ENCODE data around the gene TBC1D22A. TPM values are rescaled to one million over a fixed set of nuclear protein-coding genes. Genes with fewer than 3 reads are reported as not detected.
"Not testable (repeated sequence)": the region's sequence is repeated elsewhere in the genome, so short reads cannot be mapped to it uniquely, and the experiment has no call there.

Gene TBC1D22A
- total RNA-seq, 1 experiment from 2014 or later: 8.2 TPM

GRCh38 chr22:46978668-46979067 is 216.2 kb downstream of the TBC1D22A start:
- H3K4me3 ChIP-seq (ENCODE audit: insufficient read depth, low read depth, low read length); H3K27me3 ChIP-seq (ENCODE audit: control insufficient read depth, insufficient read depth, low read length); DNase-seq; H3K36me3 ChIP-seq (replicated peaks; ENCODE audit: control insufficient read depth, insufficient read depth, low read length): not testable (repeated sequence)

GRCh38 chr22:46979506-46979905 is 217.1 kb downstream of the TBC1D22A start:
- no peak for DNase-seq
- H3K27me3 ChIP-seq (ENCODE audit: control insufficient read depth, insufficient read depth, low read length): no peaks in the 10 kb centered on the region
- H3K4me3 ChIP-seq (ENCODE audit: insufficient read depth, low read depth, low read length): no peak overlapping the region
- H3K36me3 ChIP-seq (replicated peaks; ENCODE audit: control insufficient read depth, insufficient read depth, low read length): no peaks in the 10 kb centered on the region; the same call in 1 of the 2 replicates

GRCh38 chr22:46980392-46980791 is 217.9 kb downstream of the TBC1D22A start:
- H3K27me3 ChIP-seq (ENCODE audit: control insufficient read depth, insufficient read depth, low read length): no peaks in the 10 kb centered on the region
- H3K4me3 ChIP-seq (ENCODE audit: insufficient read depth, low read depth, low read length): no peak overlapping the region
- no peak for DNase-seq
- no peaks in the 10 kb centered on the region; the same call in 1 of the 2 replicates for H3K36me3 ChIP-seq (replicated peaks; ENCODE audit: control insufficient read depth, insufficient read depth, low read length)

GRCh38 chr22:46982635-46983034 is 220.2 kb downstream of the TBC1D22A start:
- Histone ChIP-seq H3K27me3 (ENCODE audit: control insufficient read depth, insufficient read depth, low read length) (no peaks in the 10 kb centered on the region), H3K4me3 (ENCODE audit: insufficient read depth, low read depth, low read length) (no peak overlapping the region), H3K36me3 (replicated peaks; ENCODE audit: control insufficient read depth, insufficient read depth, low read length) (no peaks in the 10 kb centered on the region; the same call in 1 of the 2 replicates)
- no peak for DNase-seq

GRCh38 chr22:46983046-46983445 is 220.6 kb downstream of the TBC1D22A start:
- Histone ChIP-seq H3K36me3 (replicated peaks; ENCODE audit: control insufficient read depth, insufficient read depth, low read length) (no peaks in the 10 kb centered on the region; the same call in 1 of the 2 replicates), H3K4me3 (ENCODE audit: insufficient read depth, low read depth, low read length) (no peak overlapping the region), H3K27me3 (ENCODE audit: control insufficient read depth, insufficient read depth, low read length) (no peaks in the 10 kb centered on the region)
- no peak for DNase-seq

- Histone ChIP-seq H3K27me3 (ENCODE audit: control insufficient read depth, insufficient read depth, low read length) (no peaks in the 10 kb centered on the region), H3K4me3 (ENCODE audit: insufficient read depth, low read depth, low read length) (no peak overlapping the region), H3K36me3 (replicated peaks; ENCODE audit: control insufficient read depth, insufficient read depth, low read length) (no peaks in the 10 kb centered on the region; the same call in 1 of the 2 replicates)
- DNase-seq: peak; percentile 48
Measured at GRCh38 chr22:46984751-46985506, 222.5 kb downstream of the TBC1D22A start.

GRCh38 chr22:46985507-46985882 is 223.0 kb downstream of the TBC1D22A start:
- Histone ChIP-seq H3K36me3 (replicated peaks; ENCODE audit: control insufficient read depth, insufficient read depth, low read length) (no peaks in the 10 kb centered on the region; the same call in 1 of the 2 replicates), H3K4me3 (ENCODE audit: insufficient read depth, low read depth, low read length) (no peak overlapping the region), H3K27me3 (ENCODE audit: control insufficient read depth, insufficient read depth, low read length) (no peaks in the 10 kb centered on the region)
- DNase-seq: no peak

- Histone ChIP-seq H3K4me3 (ENCODE audit: insufficient read depth, low read depth, low read length) (no peak overlapping the region), H3K27me3 (ENCODE audit: control insufficient read depth, insufficient read depth, low read length) (no peaks in the 10 kb centered on the region), H3K36me3 (replicated peaks; ENCODE audit: control insufficient read depth, insufficient read depth, low read length) (no peaks in the 10 kb centered on the region)
- no peak for DNase-seq
Measured at GRCh38 chr22:46986788-46987187, 224.3 kb downstream of the TBC1D22A start.

- Histone ChIP-seq H3K27me3 (ENCODE audit: control insufficient read depth, insufficient read depth, low read length) (no peaks in the 10 kb centered on the region), H3K36me3 (replicated peaks; ENCODE audit: control insufficient read depth, insufficient read depth, low read length) (no peaks in the 10 kb centered on the region), H3K4me3 (ENCODE audit: insufficient read depth, low read depth, low read length) (no peak overlapping the region)
- peak; percentile 61 for DNase-seq
Measured at GRCh38 chr22:46990937-46991550, 228.6 kb downstream of the TBC1D22A start.

GRCh38 chr22:46991666-46992065 is 229.2 kb downstream of the TBC1D22A start:
- H3K27me3 ChIP-seq (ENCODE audit: control insufficient read depth, insufficient read depth, low read length): no peaks in the 10 kb centered on the region
- H3K4me3 ChIP-seq (ENCODE audit: insufficient read depth, low read depth, low read length): no peak overlapping the region
- peak; percentile 39 for DNase-seq
- no peaks in the 10 kb centered on the region for H3K36me3 ChIP-seq (replicated peaks; ENCODE audit: control insufficient read depth, insufficient read depth, low read length)

GRCh38 chr22:46992121-46992731 is 229.8 kb downstream of the TBC1D22A start:
- Histone ChIP-seq H3K27me3 (ENCODE audit: control insufficient read depth, insufficient read depth, low read length) (no peaks in the 10 kb centered on the region), H3K36me3 (replicated peaks; ENCODE audit: control insufficient read depth, insufficient read depth, low read length) (no peaks in the 10 kb centered on the region), H3K4me3 (ENCODE audit: insufficient read depth, low read depth, low read length) (no peak overlapping the region)
- DNase-seq: peak; percentile 65

GRCh38 chr22:46993633-46994032 is 231.2 kb downstream of the TBC1D22A start:
- DNase-seq: peak; percentile 57
- Histone ChIP-seq H3K4me3 (ENCODE audit: insufficient read depth, low read depth, low read length) (no peak overlapping the region), H3K27me3 (ENCODE audit: control insufficient read depth, insufficient read depth, low read length) (no peaks in the 10 kb centered on the region), H3K36me3 (replicated peaks; ENCODE audit: control insufficient read depth, insufficient read depth, low read length) (no peaks in the 10 kb centered on the region)

- DNase-seq: peak; percentile 38
- Histone ChIP-seq H3K27me3 (ENCODE audit: control insufficient read depth, insufficient read depth, low read length) (no peaks in the 10 kb centered on the region), H3K36me3 (replicated peaks; ENCODE audit: control insufficient read depth, insufficient read depth, low read length) (no peaks in the 10 kb centered on the region), H3K4me3 (ENCODE audit: insufficient read depth, low read depth, low read length) (no peak overlapping the region)
Measured at GRCh38 chr22:46994265-46994664, 231.8 kb downstream of the TBC1D22A start.

- no peak for DNase-seq
- Histone ChIP-seq H3K36me3 (replicated peaks; ENCODE audit: control insufficient read depth, insufficient read depth, low read length) (no peaks in the 10 kb centered on the region), H3K27me3 (ENCODE audit: control insufficient read depth, insufficient read depth, low read length) (no peaks in the 10 kb centered on the region), H3K4me3 (ENCODE audit: insufficient read depth, low read depth, low read length) (no peak overlapping the region)
Measured at GRCh38 chr22:46994983-46995382, 232.5 kb downstream of the TBC1D22A start.
